GM12878 (cell line): ENCODE results near the gene FAM221B. TPM values are rescaled to one million over a fixed set of nuclear protein-coding genes. Genes with fewer than 3 reads are reported as not detected.

Experiments used
- CBX3 ChIP-seq: fragments of 200-600 bp; sonication (generic); IDR thresholded peaks from 2 replicates; pipeline ENCODE4 v1.6.1; 2016; ENCODE audit warnings: low read depth, borderline replicate concordance
- CREB1 ChIP-seq: IDR thresholded peaks from 2 replicates; pipeline ENCODE4 v1.6.1; 2012; ENCODE audit warnings: low read depth, mild to moderate bottlenecking, inconsistent platforms
- CTCF ChIP-seq, 3 experiments: IDR thresholded peaks in 2 of 3; conservative IDR thresholded peaks in 1 of 3; 2 replicates each; pipeline ENCODE4 v1.5.1; 2011; ENCODE audit warnings: low read depth in 3 of 3, low read length in 3 of 3, mild to moderate bottlenecking in 3 of 3, control low read depth in 2 of 3, moderate library complexity in 2 of 3, inconsistent platforms in 1 of 3, mixed read lengths in 1 of 3; ENCODE audit not compliant: control insufficient read depth in 2 of 3, insufficient read depth in 1 of 3; ENCODE audit errors: extremely low read depth in 1 of 3
- CUX1 ChIP-seq: IDR thresholded peaks from 2 replicates; pipeline ENCODE4 v1.6.1; 2012; ENCODE audit warnings: improper control_type of control experiment, low read depth, low read length; ENCODE audit not compliant: insufficient replicate concordance
- GATAD2B ChIP-seq: fragments of 450-650 bp; conservative IDR thresholded peaks from 2 replicates; pipeline ENCODE4 v1.6.1; 2017; ENCODE audit warnings: low read depth, mild to moderate bottlenecking, moderate library complexity
- KAT2A ChIP-seq: conservative IDR thresholded peaks from 2 replicates; pipeline ENCODE4 v1.6.1; 2011; ENCODE audit warnings: low read depth, low read length; ENCODE audit not compliant: control insufficient read depth
- MEF2A ChIP-seq: IDR thresholded peaks from 2 replicates; pipeline ENCODE4 v1.6.1; 2011; ENCODE audit warnings: low read depth, mild to moderate bottlenecking, low read length, moderate library complexity; ENCODE audit not compliant: insufficient read depth
- MTA2 ChIP-seq: fragments of 450-650 bp; IDR thresholded peaks from 2 replicates; pipeline ENCODE4 v1.6.1; 2016; ENCODE audit warnings: low read depth, mild to moderate bottlenecking, moderate library complexity
- MYB ChIP-seq: fragments of 150-350 bp; IDR thresholded peaks from 2 replicates; pipeline ENCODE4 v1.6.1; 2014; ENCODE audit warnings: mild to moderate bottlenecking, low read depth, low read length, borderline replicate concordance
- PAX5 ChIP-seq: IDR thresholded peaks from 2 replicates; pipeline ENCODE4 v1.6.1; 2011; ENCODE audit warnings: low read depth, low read length, borderline replicate concordance
- RFX5 ChIP-seq: IDR thresholded peaks from 2 replicates; pipeline ENCODE4 v1.6.1; 2011; ENCODE audit warnings: low read depth, low read length, improper control_type of control experiment
- SPI1 ChIP-seq: IDR thresholded peaks from 2 replicates; pipeline ENCODE4 v1.6.1; 2011; ENCODE audit warnings: low read depth, mild to moderate bottlenecking, low read length, moderate library complexity, borderline replicate concordance; ENCODE audit not compliant: insufficient read depth
- SUZ12 ChIP-seq: fragments of 200-600 bp; sonication (generic); IDR thresholded peaks from one replicate; pipeline ENCODE4 v1.6.1; 2018; ENCODE audit warnings: antibody characterized with exemption, mild to moderate bottlenecking; ENCODE audit not compliant: unreplicated experiment
- WRNIP1 ChIP-seq: IDR thresholded peaks from 2 replicates; pipeline ENCODE4 v1.6.1; 2011; ENCODE audit warnings: low read depth, low read length, improper control_type of control experiment, borderline replicate concordance
- ZBTB4 ChIP-seq: fragments of 450-650 bp; formaldehyde crosslinking; IDR thresholded peaks from 2 replicates; pipeline ENCODE4 v1.4.0; 2022; ENCODE audit warnings: mild to moderate bottlenecking, moderate library complexity
- ZNF207 ChIP-seq: fragments of 450-650 bp; IDR thresholded peaks from 2 replicates; pipeline ENCODE4 v1.6.1; 2014; ENCODE audit warnings: antibody characterized with exemption, mild to moderate bottlenecking, borderline replicate concordance
- ZNF274 ChIP-seq: IDR thresholded peaks from one replicate; pipeline ENCODE4 v1.8.0; 2011; ENCODE audit not compliant: insufficient read length, insufficient read depth
- polyA plus RNA-seq, 11 experiments: library from polyadenylated mRNA; depleted of rRNA in 4 of 11; unstranded in 6 of 11; stranded (reverse) in 5 of 11; fragments of >200 nt; fragmentation: Nextera tagmentation in 4 of 11; fragmentation: Illumina TruSeq in 1 of 11; extraction: Ambion mirVana in 4 of 11; extraction: Trizol in 1 of 11; gene quantifications; 1 replicate in 1 of 11; 2 replicates in 10 of 11; pipeline versions ENCODE4 v1.2.1 to v1.2.3, GENCODE V29; 2011 to 2016; ENCODE audit warnings: inconsistent platforms in 2 of 11, missing spikeins in 2 of 11, low read depth in 1 of 11
- total RNA-seq, 4 experiments: library from RNA; depleted of rRNA in 3 of 4; stranded (reverse); fragments of >200 nt in 3 of 4; fragmentation: Illumina TruSeq in 1 of 4; extraction: Trizol in 1 of 4; gene quantifications; 2 replicates each; pipeline versions ENCODE4 v1.2.1 to v1.2.3, GENCODE V29; 2013 to 2021
- TF ChIP-seq, protein P1 (sequence below): IDR thresholded peaks from 2 replicates; pipeline ENCODE4 v1.6.1; 2011; ENCODE audit warnings: low read depth, low read length, improper control_type of control experiment, borderline replicate concordance

The FAM221B gene
- total and polyA plus RNA-seq, 10 of the 15 experiments (the other 5 are each of a cell fraction or from before 2014, with no cell fraction given) = 0.02 to 0.12 (median 0.04) TPM; not detected in 5

GRCh38 chr9:35829084-35829763, 692 bp upstream of the FAM221B start, which contains the start of gene TMEM8B (continued):
- TF ChIP-seq MTA2 (no peak), CREB1 (peak; percentile 88), SPI1 (no peak), MEF2A (no peak), CTCF (IDR thresholded peaks at IDR 0.05 in 2 of 3, conservative IDR thresholded peaks at IDR 0.05 in 1 of 3; ENCODE audit: control insufficient read depth in 2 of 3, extremely low read depth in 1 of 3, insufficient read depth in 1 of 3, low read depth in 3 of 3, low read length in 3 of 3) (no peak), CBX3 (no peak), KAT2A (no peak), GATAD2B (no peak), CUX1 (no peak), ZNF207 (no peak), PAX5 (no peak), ZNF274 (no peak), RFX5 (peak; percentile 13; the same call in 1 of the 2 replicates), WRNIP1 (no peak), SUZ12 (no peak), ZBTB4 (CRISPR knock-in tag) (no peak), MYB (no peak)
- TF ChIP-seq, protein P1, sequence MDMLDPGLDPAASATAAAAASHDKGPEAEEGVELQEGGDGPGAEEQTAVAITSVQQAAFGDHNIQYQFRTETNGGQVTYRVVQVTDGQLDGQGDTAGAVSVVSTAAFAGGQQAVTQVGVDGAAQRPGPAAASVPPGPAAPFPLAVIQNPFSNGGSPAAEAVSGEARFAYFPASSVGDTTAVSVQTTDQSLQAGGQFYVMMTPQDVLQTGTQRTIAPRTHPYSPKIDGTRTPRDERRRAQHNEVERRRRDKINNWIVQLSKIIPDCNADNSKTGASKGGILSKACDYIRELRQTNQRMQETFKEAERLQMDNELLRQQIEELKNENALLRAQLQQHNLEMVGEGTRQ = no peak
